Measurements from ENCODE around the gene CRCP.
"Not testable (repeated sequence)": the region's sequence is repeated elsewhere in the genome, so short reads cannot be mapped to it uniquely, and the experiment has no call there.

CRCP gene

GRCh38 chr7:66114743-66115649, at the start of gene CRCP:
CRCP (plus strand) TSS chr7:66114847; CDS start chr7:66114963, 116 bp downstream.
- peak; percentile 70 for DNase-seq

GRCh38 chr7:66069732-66070131, 44.9 kb upstream of the CRCP start:
- DNase-seq, result no peak

- DNase-seq, result no peak
These were observed 44.4 kb upstream of the CRCP start for GRCh38 chr7:66070222-66070621.

- not testable (repeated sequence) for DNase-seq
These were observed 42.4 kb upstream of the CRCP start for GRCh38 chr7:66072208-66072607.

GRCh38 chr7:66075590-66076461, 38.8 kb upstream of the CRCP start, which contains the start of gene ASL:
ASL (plus strand) TSS chr7:66075819; CDS start chr7:66076082, 263 bp downstream.
- peak; percentile 91 for DNase-seq

GRCh38 chr7:66076462-66077329, 38.0 kb upstream of the CRCP start:
- DNase-seq, result no peak

- DNase-seq, result no peak
These were observed 36.6 kb upstream of the CRCP start for GRCh38 chr7:66078067-66078466.

- DNase-seq, result no peak
These were observed 32.6 kb upstream of the CRCP start for GRCh38 chr7:66082083-66082482.

GRCh38 chr7:66082886-66083415, 31.7 kb upstream of the CRCP start:
- no peak for DNase-seq

GRCh38 chr7:66083677-66084076, 31.0 kb upstream of the CRCP start:
- DNase-seq, result no peak

- no peak for DNase-seq
These were observed 25.5 kb upstream of the CRCP start for GRCh38 chr7:66088861-66089838.

GRCh38 chr7:66092654-66093053, 22.0 kb upstream of the CRCP start:
- DNase-seq, result no peak

GRCh38 chr7:66095010-66095409, 19.6 kb upstream of the CRCP start:
- no peak for DNase-seq

- DNase-seq, result no peak
These were observed 15.5 kb upstream of the CRCP start for GRCh38 chr7:66099232-66099550.

- DNase-seq, result peak; percentile 95
These were observed 14.9 kb upstream of the CRCP start for GRCh38 chr7:66099551-66100407.

GRCh38 chr7:66100408-66101050, 14.1 kb upstream of the CRCP start:
- peak; percentile 53 for DNase-seq

- DNase-seq, result not testable (repeated sequence)
These were observed 12.5 kb upstream of the CRCP start for GRCh38 chr7:66102168-66102567.

GRCh38 chr7:66103994-66104393, 10.7 kb upstream of the CRCP start:
- DNase-seq, result not testable (repeated sequence)

- DNase-seq, result no peak
These were observed 9.3 kb upstream of the CRCP start for GRCh38 chr7:66105263-66105748.

Measured in NCI-H2029 (cell line).